Parathyroid adenoma (tissue), 2 donors: ENCODE measurements around the gene LRRC8B.
"Not testable (repeated sequence)": the region's sequence is repeated elsewhere in the genome, so short reads cannot be mapped to it uniquely, and the experiment has no call there.

ENCODE experiments used
- H2AFZ ChIP-seq: fragments of 300-600 bp; sonication (generic); one replicate; pipeline ENCODE4 v1.7.0; 2017; ENCODE audit warnings: antibody characterized with exemption, mild to moderate bottlenecking
- H3K27ac ChIP-seq: fragments of 300-600 bp; sonication (generic); one replicate; pipeline ENCODE4 v1.7.0; 2017
- H3K27me3 ChIP-seq: fragments of 300-600 bp; sonication (generic); one replicate; pipeline ENCODE4 v1.7.0; 2017; ENCODE audit warnings: low read length; ENCODE audit not compliant: control insufficient read depth, insufficient read depth
- H3K36me3 ChIP-seq: fragments of 300-600 bp; sonication (generic); one replicate; pipeline ENCODE4 v1.7.0; 2017; ENCODE audit warnings: low read length; ENCODE audit not compliant: control insufficient read depth, insufficient read depth
- H3K4me1 ChIP-seq: fragments of 300-600 bp; sonication (generic); one replicate; pipeline ENCODE4 v1.7.0; 2017; ENCODE audit warnings: control low read depth
- H3K4me2 ChIP-seq: fragments of 300-600 bp; sonication (generic); one replicate; pipeline ENCODE4 v1.7.0; 2017; ENCODE audit warnings: low read length
- H3K4me3 ChIP-seq: fragments of 300-600 bp; sonication (generic); one replicate; pipeline ENCODE4 v1.7.0; 2017; ENCODE audit warnings: low read depth, low read length
- H3K79me2 ChIP-seq: fragments of 300-600 bp; sonication (generic); one replicate; pipeline ENCODE4 v1.7.0; 2017; ENCODE audit warnings: control low read depth
- H3K9ac ChIP-seq: fragments of 300-600 bp; sonication (generic); one replicate; pipeline ENCODE4 v1.7.0; 2017; ENCODE audit warnings: mild to moderate bottlenecking
- H3K9me3 ChIP-seq: fragments of 300-600 bp; sonication (generic); one replicate; pipeline ENCODE4 v1.7.0; 2017; ENCODE audit warnings: low read length; ENCODE audit not compliant: control insufficient read depth
- TF ChIP-seq, protein P1 (sequence below): fragments of 300-600 bp; sonication (generic); IDR thresholded peaks from one replicate; pipeline ENCODE4 v1.7.0; 2017; ENCODE audit warnings: antibody characterized with exemption, mild to moderate bottlenecking
- donor health status: primary hyperparathyroidism.

The LRRC8B gene

GRCh38 chr1:89539128-89539527, 14.5 kb downstream of the LRRC8B start:
- Histone ChIP-seq H3K27ac (no peak overlapping the region), H3K9me3 (no peaks in the 10 kb centered on the region), H3K4me3 (no peak overlapping the region), H3K36me3 (no peaks in the 10 kb centered on the region), H3K79me2 (peaks cover 8% of the 10 kb centered on the region), H3K4me1 (no peaks in the 10 kb centered on the region), H3K9ac (no peak overlapping the region), H3K27me3 (no peaks in the 10 kb centered on the region), H3K4me2 (no peak overlapping the region), H2AFZ (no peak overlapping the region)
- TF ChIP-seq, protein P1, sequence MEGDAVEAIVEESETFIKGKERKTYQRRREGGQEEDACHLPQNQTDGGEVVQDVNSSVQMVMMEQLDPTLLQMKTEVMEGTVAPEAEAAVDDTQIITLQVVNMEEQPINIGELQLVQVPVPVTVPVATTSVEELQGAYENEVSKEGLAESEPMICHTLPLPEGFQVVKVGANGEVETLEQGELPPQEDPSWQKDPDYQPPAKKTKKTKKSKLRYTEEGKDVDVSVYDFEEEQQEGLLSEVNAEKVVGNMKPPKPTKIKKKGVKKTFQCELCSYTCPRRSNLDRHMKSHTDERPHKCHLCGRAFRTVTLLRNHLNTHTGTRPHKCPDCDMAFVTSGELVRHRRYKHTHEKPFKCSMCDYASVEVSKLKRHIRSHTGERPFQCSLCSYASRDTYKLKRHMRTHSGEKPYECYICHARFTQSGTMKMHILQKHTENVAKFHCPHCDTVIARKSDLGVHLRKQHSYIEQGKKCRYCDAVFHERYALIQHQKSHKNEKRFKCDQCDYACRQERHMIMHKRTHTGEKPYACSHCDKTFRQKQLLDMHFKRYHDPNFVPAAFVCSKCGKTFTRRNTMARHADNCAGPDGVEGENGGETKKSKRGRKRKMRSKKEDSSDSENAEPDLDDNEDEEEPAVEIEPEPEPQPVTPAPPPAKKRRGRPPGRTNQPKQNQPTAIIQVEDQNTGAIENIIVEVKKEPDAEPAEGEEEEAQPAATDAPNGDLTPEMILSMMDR: no peak

DNA sequence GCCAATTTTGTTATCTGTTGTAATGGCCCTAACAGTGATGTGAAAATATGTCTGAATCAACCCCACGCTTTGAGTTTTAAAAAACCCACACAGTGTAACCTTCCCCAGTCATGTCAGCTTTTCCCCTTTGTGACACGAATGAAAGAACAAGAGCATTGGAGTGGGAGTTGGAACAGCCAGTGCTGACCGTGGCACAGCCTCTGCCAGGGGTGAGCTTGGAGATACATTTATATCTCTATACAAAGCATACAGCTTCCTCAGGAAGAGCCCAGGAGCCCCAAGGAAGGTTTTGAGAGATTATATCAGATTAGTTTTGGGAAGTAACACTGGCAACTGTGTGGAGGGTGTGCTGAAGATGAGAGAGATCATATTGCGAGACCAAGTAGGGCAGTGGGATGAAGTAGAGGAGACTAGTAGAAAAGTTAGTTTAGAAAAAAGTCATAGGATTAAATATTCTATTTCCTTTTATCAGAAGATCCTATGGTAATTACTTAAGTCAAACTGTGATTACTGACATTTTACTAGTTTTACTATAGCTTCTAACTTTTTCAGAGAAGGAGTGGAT, 15.9 kb downstream of the LRRC8B start:
- no peak overlapping the region for H3K4me2 ChIP-seq
- H3K4me3 ChIP-seq: no peak overlapping the region
- no peaks in the 10 kb centered on the region for H3K36me3 ChIP-seq
- no peak overlapping the region for H3K9ac ChIP-seq
- TF ChIP-seq, protein P1: no peak
- H3K4me1 ChIP-seq: no peaks in the 10 kb centered on the region
- H2AFZ ChIP-seq: no peak overlapping the region
- H3K9me3 ChIP-seq: no peaks in the 10 kb centered on the region
- H3K27ac ChIP-seq: no peak overlapping the region
- H3K27me3 ChIP-seq: no peaks in the 10 kb centered on the region
- H3K79me2 ChIP-seq: peaks cover 8% of the 10 kb centered on the region

GRCh38 chr1:89542345-89542744, 17.7 kb downstream of the LRRC8B start:
- TF ChIP-seq, protein P1: no peak
- Histone ChIP-seq H3K27me3 (no peaks in the 10 kb centered on the region), H3K4me2 (no peak overlapping the region), H3K9me3 (no peaks in the 10 kb centered on the region), H3K36me3 (no peaks in the 10 kb centered on the region), H3K4me1 (no peaks in the 10 kb centered on the region), H3K4me3 (no peak overlapping the region), H3K9ac (no peak overlapping the region), H3K27ac (no peak overlapping the region), H2AFZ (no peak overlapping the region), H3K79me2 (peaks cover 8% of the 10 kb centered on the region)

GRCh38 chr1:89543632-89544031, 19.0 kb downstream of the LRRC8B start:
- H3K27ac ChIP-seq, H3K9me3 ChIP-seq, H3K4me1 ChIP-seq, H3K4me2 ChIP-seq, H3K9ac ChIP-seq, H3K27me3 ChIP-seq, H3K4me3 ChIP-seq, H3K36me3 ChIP-seq, H2AFZ ChIP-seq, H3K79me2 ChIP-seq: not testable (repeated sequence)

GRCh38 chr1:89545264-89546038, 20.8 kb downstream of the LRRC8B start:
- Histone ChIP-seq H3K9ac (no peak overlapping the region), H3K36me3 (no peaks in the 10 kb centered on the region), H2AFZ (no peak overlapping the region), H3K4me3 (no peak overlapping the region), H3K4me1 (peaks cover 2% of the 10 kb centered on the region), H3K4me2 (no peak overlapping the region), H3K79me2 (no peaks in the 10 kb centered on the region), H3K27me3 (no peaks in the 10 kb centered on the region), H3K9me3 (no peaks in the 10 kb centered on the region), H3K27ac (no peak overlapping the region)
- TF ChIP-seq, protein P1: no peak
